SK-N-MC (cell line): ENCODE measurements around the gene LEAP2.

ENCODE experiments used
- EZH2 ChIP-seq: fragments of 200-600 bp; sonication (generic); IDR thresholded peaks from one replicate; pipeline ENCODE4 v1.6.1; 2017; ENCODE audit warnings: antibody characterized with exemption
- POLR2AphosphoS5 ChIP-seq: IDR thresholded peaks from 2 replicates; pipeline ENCODE4 v1.6.1; 2012; ENCODE audit warnings: mild to moderate bottlenecking, low read depth, low read length, borderline replicate concordance

GRCh38 chr5:132898094-132898493 is 24.6 kb downstream of the LEAP2 start:
- TF ChIP-seq EZH2 (no peak), POLR2AphosphoS5 (no peak)
